ENCODE data around the gene PANK4.

DNA sequence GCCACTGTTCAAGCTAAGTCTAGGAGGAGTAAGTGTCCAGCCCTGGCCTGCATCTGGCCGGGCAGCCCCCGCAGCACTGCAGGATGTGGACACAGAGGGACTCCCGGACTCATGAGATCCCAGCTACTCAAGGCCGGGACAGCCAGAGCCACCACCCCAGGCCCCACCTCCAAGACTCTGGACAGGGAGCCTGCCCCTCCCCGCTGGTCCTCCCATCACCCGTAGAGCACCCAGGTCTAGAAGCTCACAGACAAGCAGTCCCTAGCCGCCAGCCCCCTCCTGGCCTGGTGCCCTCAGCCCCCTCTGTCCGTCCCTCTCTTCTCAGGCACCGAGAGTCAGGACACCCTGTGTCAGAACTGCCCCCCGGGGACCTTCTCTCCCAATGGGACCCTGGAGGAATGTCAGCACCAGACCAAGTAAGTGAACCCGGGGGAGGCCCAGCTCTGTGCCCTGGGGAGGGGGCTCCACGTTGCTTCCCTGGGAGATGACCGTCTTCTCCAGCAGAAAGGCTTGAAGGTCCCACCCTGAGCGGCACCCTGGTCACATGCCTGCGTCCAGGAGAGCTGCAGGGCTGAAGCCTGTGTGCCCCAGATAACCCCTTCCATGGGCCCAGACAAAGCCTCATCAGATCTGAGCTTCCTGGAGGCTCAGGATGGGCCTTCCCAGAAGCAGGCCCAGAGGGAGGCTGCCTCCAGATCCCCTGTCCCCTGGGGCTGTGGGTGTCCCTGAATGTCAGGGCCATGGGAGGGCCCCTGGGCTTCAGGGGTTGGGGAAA is 34.1 kb upstream of the PANK4 start:
- TF ChIP-seq, protein P1, sequence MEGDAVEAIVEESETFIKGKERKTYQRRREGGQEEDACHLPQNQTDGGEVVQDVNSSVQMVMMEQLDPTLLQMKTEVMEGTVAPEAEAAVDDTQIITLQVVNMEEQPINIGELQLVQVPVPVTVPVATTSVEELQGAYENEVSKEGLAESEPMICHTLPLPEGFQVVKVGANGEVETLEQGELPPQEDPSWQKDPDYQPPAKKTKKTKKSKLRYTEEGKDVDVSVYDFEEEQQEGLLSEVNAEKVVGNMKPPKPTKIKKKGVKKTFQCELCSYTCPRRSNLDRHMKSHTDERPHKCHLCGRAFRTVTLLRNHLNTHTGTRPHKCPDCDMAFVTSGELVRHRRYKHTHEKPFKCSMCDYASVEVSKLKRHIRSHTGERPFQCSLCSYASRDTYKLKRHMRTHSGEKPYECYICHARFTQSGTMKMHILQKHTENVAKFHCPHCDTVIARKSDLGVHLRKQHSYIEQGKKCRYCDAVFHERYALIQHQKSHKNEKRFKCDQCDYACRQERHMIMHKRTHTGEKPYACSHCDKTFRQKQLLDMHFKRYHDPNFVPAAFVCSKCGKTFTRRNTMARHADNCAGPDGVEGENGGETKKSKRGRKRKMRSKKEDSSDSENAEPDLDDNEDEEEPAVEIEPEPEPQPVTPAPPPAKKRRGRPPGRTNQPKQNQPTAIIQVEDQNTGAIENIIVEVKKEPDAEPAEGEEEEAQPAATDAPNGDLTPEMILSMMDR (IDR thresholded peaks at IDR 0.05; ENCODE audit: insufficient read depth, low read depth, low read length): no peak
- no peak for TF ChIP-seq EZH2 (IDR thresholded peaks at IDR 0.05; ENCODE audit: insufficient read depth, low read length)
